OCI-LY7 (cell line): Measurements from ENCODE around the gene SLC38A9. TPM values are rescaled to one million over a fixed set of nuclear protein-coding genes. Genes with fewer than 3 reads are reported as not detected.

Source experiments
- BruUV-seq: library from RNA; stranded (reverse); fragments of 400-500 nt; replicated peaks from 2 replicates; lab custom pipeline; 2021; lab: Mats Ljungman, UMichigan
- CTCF ChIA-PET: fragments of 300-600 bp; sonication (Branson Sonifier 250); formaldehyde crosslinking; loops from one replicate; lab custom pipeline; 2022; ENCODE audit warnings: antibody characterized with exemption; ENCODE audit not compliant: unreplicated experiment; lab: Charles Lee
- POLR2A ChIA-PET: fragments of 300-600 bp; sonication (Branson Sonifier 250); formaldehyde crosslinking; loops from one replicate; lab custom pipeline; 2022; ENCODE audit warnings: antibody characterized with exemption; lab: Charles Lee
- DNase-seq: peaks from one replicate; pipeline ENCODE4 v3.0.0-alpha.2; 2015; ENCODE audit warnings: low spot score
- H2AFZ ChIP-seq: fragments of 200-600 bp; sonication (generic), shearing (Covaris generic); 2 replicates; pipeline ENCODE4 v1.6.1; 2014; ENCODE audit warnings: mild to moderate bottlenecking, antibody characterized with exemption, low read length, moderate library complexity
- H3K27ac ChIP-seq: fragments of 200-600 bp; sonication (generic); 2 replicates; pipeline ENCODE4 v1.5.1; 2014; ENCODE audit warnings: mixed run types, low read depth, mild to moderate bottlenecking, moderate library complexity, low read length, inconsistent platforms; ENCODE audit not compliant: poor library complexity, severe bottlenecking
- H3K36me3 ChIP-seq: fragments of 200-600 bp; sonication (generic); 2 replicates; pipeline ENCODE4 v1.6.1; 2014; ENCODE audit warnings: mild to moderate bottlenecking, antibody characterized with exemption, low read length, moderate library complexity, mixed read lengths; ENCODE audit not compliant: insufficient read depth
- H3K4me1 ChIP-seq: fragments of 200-600 bp; sonication (generic); 2 replicates; pipeline ENCODE4 v1.5.1; 2014; ENCODE audit warnings: mild to moderate bottlenecking, low read length; ENCODE audit not compliant: insufficient read depth, poor library complexity, severe bottlenecking
- H3K4me2 ChIP-seq: fragments of 200-600 bp; sonication (generic); 2 replicates; pipeline ENCODE4 v1.6.1; 2014; ENCODE audit warnings: mild to moderate bottlenecking, low read length
- H3K4me3 ChIP-seq: fragments of 200-600 bp; sonication (generic); 2 replicates; pipeline ENCODE4 v1.5.1; 2014; ENCODE audit warnings: mild to moderate bottlenecking, low read depth, low read length; ENCODE audit not compliant: poor library complexity, severe bottlenecking
- H3K79me2 ChIP-seq: fragments of 200-600 bp; sonication (generic); 2 replicates; pipeline ENCODE4 v1.6.1; 2016; ENCODE audit warnings: low read depth, mild to moderate bottlenecking, low read length, moderate library complexity, mixed read lengths; ENCODE audit not compliant: insufficient read depth
- H3K9me2 ChIP-seq: fragments of 200-600 bp; sonication (generic); 2 replicates; pipeline ENCODE4 v1.6.1; 2016; ENCODE audit warnings: mild to moderate bottlenecking, low read length, mixed read lengths; ENCODE audit not compliant: insufficient read depth
- H3K9me3 ChIP-seq: fragments of 200-600 bp; sonication (generic); 2 replicates; pipeline ENCODE4 v1.6.1; 2014; ENCODE audit warnings: mild to moderate bottlenecking, mixed run types, low read length, mixed read lengths
- H4K20me1 ChIP-seq: fragments of 200-600 bp; sonication (generic); 2 replicates; pipeline ENCODE4 v1.6.1; 2014; ENCODE audit warnings: mild to moderate bottlenecking, antibody characterized with exemption, low read length, moderate library complexity, mixed read lengths; ENCODE audit not compliant: insufficient read depth
- CTCF ChIP-seq: fragments of 200-600 bp; sonication (generic); conservative IDR thresholded peaks from 2 replicates; pipeline ENCODE4 v1.5.1; 2014; ENCODE audit warnings: mild to moderate bottlenecking, antibody characterized with exemption, low read length, moderate library complexity, mixed read lengths
- EZH2phosphoT487 ChIP-seq: fragments of 200-600 bp; sonication (generic); IDR thresholded peaks from 2 replicates; pipeline ENCODE4 v1.6.1; 2018; ENCODE audit warnings: low read depth, borderline replicate concordance, mild to moderate bottlenecking, mixed run types, antibody characterized with exemption, low read length, moderate library complexity, mixed read lengths
- intact Hi-C: fragments of 100-400 bp; cut with micrococcal nuclease; formaldehyde crosslinking; loops from one replicate; pipeline ENCODE4 v1.10.0; 2022; ENCODE audit not compliant: unreplicated experiment
- total RNA-seq, 2 experiments: library from RNA; depleted of rRNA in 1 of 2; stranded (reverse); fragments of >200 nt in 1 of 2; shearing (Covaris generic) in 1 of 2; gene quantifications; 2 replicates each; pipeline ENCODE4 v1.2.3, GENCODE V29; 2014 to 2022

Gene SLC38A9
- total RNA-seq, 2 experiments from 2014 or later, result 20.1 to 27.7 TPM

GRCh38 chr5:55732585-55732984, 20.5 kb upstream of the SLC38A9 start:
- Histone ChIP-seq H3K4me3 (no peak overlapping the region), H3K9me2 (no peaks in the 10 kb centered on the region), H3K4me2 (no peak overlapping the region), H3K36me3 (no peaks in the 10 kb centered on the region), H2AFZ (no peak overlapping the region), H3K79me2 (no peaks in the 10 kb centered on the region), H3K9me3 (no peaks in the 10 kb centered on the region), H3K4me1 (no peaks in the 10 kb centered on the region), H3K27ac (no peak overlapping the region), H4K20me1 (no peaks in the 10 kb centered on the region)
- intact Hi-C loops, result no loop called here
- CTCF ChIA-PET, result no interaction called here
- BruUV-seq, result no TSS peak
- POLR2A ChIA-PET, result no interaction called here
- no peak for DNase-seq
- no peak for TF ChIP-seq EZH2phosphoT487
- no peak for TF ChIP-seq CTCF

- Histone ChIP-seq H3K36me3 (no peaks in the 10 kb centered on the region), H3K9me3 (no peaks in the 10 kb centered on the region), H3K9me2 (no peaks in the 10 kb centered on the region), H3K4me2 (no peak overlapping the region), H4K20me1 (no peaks in the 10 kb centered on the region), H3K27ac (no peak overlapping the region), H3K79me2 (no peaks in the 10 kb centered on the region), H3K4me3 (no peak overlapping the region), H2AFZ (no peak overlapping the region), H3K4me1 (no peaks in the 10 kb centered on the region)
- POLR2A ChIA-PET, result interaction anchor here (0.6 kb wide), 1 partner anchor 256 kb away, joined by 5 read pairs; no protein-coding TSS in a partner anchor
- CTCF ChIA-PET, result no interaction called here
- BruUV-seq, result no TSS peak
- intact Hi-C loops, result no loop called here
- no peak for TF ChIP-seq CTCF
- no peak for TF ChIP-seq EZH2phosphoT487
- DNase-seq, result no peak
Measured at GRCh38 chr5:55731848-55732247, 19.7 kb upstream of the SLC38A9 start.

- no TSS peak for BruUV-seq
- CTCF ChIA-PET, result no interaction called here
- Histone ChIP-seq H3K4me3 (no peak overlapping the region), H3K4me2 (no peak overlapping the region), H3K9me2 (no peaks in the 10 kb centered on the region), H3K79me2 (no peaks in the 10 kb centered on the region), H3K4me1 (no peaks in the 10 kb centered on the region), H3K36me3 (no peaks in the 10 kb centered on the region), H2AFZ (no peak overlapping the region), H3K27ac (no peak overlapping the region), H4K20me1 (no peaks in the 10 kb centered on the region), H3K9me3 (0 out of 2 replicates have a peak, but pooled peaks cover 2% of the 10 kb centered on the region)
- POLR2A ChIA-PET, result interaction anchor here (0.6 kb wide), 1 partner anchor 481 kb away, joined by 3 read pairs; no protein-coding TSS in a partner anchor
- DNase-seq, result no peak
- intact Hi-C loops, result no loop called here
- TF ChIP-seq EZH2phosphoT487 (no peak), CTCF (no peak)
Measured at GRCh38 chr5:55724281-55724680, 12.2 kb upstream of the SLC38A9 start.
